B cell (primary cell): Measurements from ENCODE around the gene ZNF565. TPM values are rescaled to one million over a fixed set of nuclear protein-coding genes. Genes with fewer than 3 reads are reported as not detected.

Experiments
- ATAC-seq: fragments of 200-7000 bp; cut with Tn5 transposase; one replicate; pipeline ENCODE4 v1.10.0; 2021; ENCODE audit warnings: low read depth, mild to moderate bottlenecking, moderate number of reproducible peaks, moderate library complexity
- CTCF ChIA-PET: fragments of 350-600 bp; sonication (Branson Sonifier 250); formaldehyde crosslinking; loops from one replicate; lab custom pipeline; 2021; ENCODE audit warnings: antibody characterized with exemption, inconsistent platforms; lab: Charles Lee
- POLR2A ChIA-PET: fragments of 350-600 bp; sonication (Branson Sonifier 250); formaldehyde crosslinking; loops from one replicate; lab custom pipeline; 2021; ENCODE audit warnings: antibody characterized with exemption; lab: Charles Lee
- DNase-seq: peaks from one replicate; pipeline ENCODE4 v3.0.0; 2013
- H2AFZ ChIP-seq: 2 replicates; pipeline ENCODE4 v1.6.1; 2012; ENCODE audit warnings: mild to moderate bottlenecking, low read depth, low read length; ENCODE audit not compliant: insufficient read depth, poor library complexity, severe bottlenecking
- H3K27ac ChIP-seq, 2 donors: 1 replicate in 1 of 2; 2 replicates in 1 of 2; pipeline ENCODE4 v1.5.1; 2012 to 2013; ENCODE audit warnings: low read length in 2 of 2, mild to moderate bottlenecking in 2 of 2, moderate library complexity in 1 of 2
- H3K27me3 ChIP-seq, 4 experiments: fragments of 200-600 bp in 1 of 4; sonication (generic) in 1 of 4; replicated peaks in 1 of 4; 1 replicate in 2 of 4; 2 replicates in 2 of 4; pipeline versions ENCODE4 v1.6.1 to v1.7.0; 2013 to 2016; ENCODE audit warnings: low read length in 3 of 4, mild to moderate bottlenecking in 2 of 4, mixed read lengths in 1 of 4, moderate library complexity in 1 of 4; ENCODE audit not compliant: insufficient read depth in 4 of 4, control insufficient read depth in 3 of 4; ENCODE audit errors: control extremely low read depth in 1 of 4
- H3K36me3 ChIP-seq, 2 experiments: replicated peaks in 1 of 2; 1 replicate in 1 of 2; 2 replicates in 1 of 2; pipeline versions ENCODE4 v1.6.1 to v1.7.1; 2013; ENCODE audit warnings: low read length in 1 of 2; ENCODE audit not compliant: insufficient read depth in 2 of 2, control insufficient read depth in 1 of 2; ENCODE audit errors: control extremely low read depth in 1 of 2, extremely low read depth in 1 of 2
- H3K4me1 ChIP-seq, 2 donors: fragments of 200-600 bp in 1 of 2; sonication (generic) in 1 of 2; 1 replicate in 1 of 2; 2 replicates in 1 of 2; pipeline versions ENCODE4 v1.5.1 to v1.6.1; 2013 to 2017; ENCODE audit warnings: low read length in 2 of 2; ENCODE audit not compliant: control insufficient read depth in 2 of 2, insufficient read depth in 2 of 2
- H3K4me2 ChIP-seq: replicated peaks from 2 replicates; pipeline ENCODE3; 2012; ENCODE audit warnings: mild to moderate bottlenecking, low read depth, low read length; ENCODE audit not compliant: poor library complexity, severe bottlenecking
- H3K4me3 ChIP-seq, 5 experiments: fragments of 200-600 bp in 1 of 5; sonication (generic) in 1 of 5; 1 replicate in 3 of 5; 2 replicates in 2 of 5; pipeline versions ENCODE4 v1.5.1 to v1.7.0; 2011 to 2016; ENCODE audit warnings: low read length in 4 of 5, mild to moderate bottlenecking in 4 of 5, low read depth in 2 of 5, control low read depth in 1 of 5, moderate library complexity in 1 of 5; ENCODE audit not compliant: insufficient read depth in 1 of 5; ENCODE audit errors: control extremely low read depth in 1 of 5, extremely low read depth in 1 of 5
- H3K79me2 ChIP-seq: fragments of 200-600 bp; sonication (generic); one replicate; pipeline ENCODE4 v1.6.0; 2016; ENCODE audit warnings: low read length; ENCODE audit not compliant: control insufficient read depth, insufficient read depth
- H3K9ac ChIP-seq: fragments of 200-600 bp; sonication (generic); 2 replicates; pipeline ENCODE4 v1.6.1; 2017; ENCODE audit warnings: mild to moderate bottlenecking, low read length, moderate library complexity
- H3K9me3 ChIP-seq, 3 donors: one replicate each; pipeline versions ENCODE4 v1.6.1 to v1.7.1; 2013; ENCODE audit warnings: low read length in 2 of 3; ENCODE audit not compliant: control insufficient read depth in 2 of 3, insufficient read depth in 1 of 3; ENCODE audit errors: control extremely low read depth in 1 of 3
- H4K20me1 ChIP-seq: 2 replicates; pipeline ENCODE4 v1.6.0; 2012; ENCODE audit warnings: mild to moderate bottlenecking, low read length; ENCODE audit not compliant: insufficient read depth, control insufficient read depth, poor library complexity, severe bottlenecking
- H3K27ac Mint-ChIP-seq: one replicate; pipeline ENCODE4 v1.8.0; 2021; ENCODE audit warnings: mixed read lengths
- H3K27me3 Mint-ChIP-seq: one replicate; pipeline ENCODE4 v1.8.0; 2021; ENCODE audit warnings: mixed read lengths
- H3K4me1 Mint-ChIP-seq: one replicate; pipeline ENCODE4 v1.8.0; 2021; ENCODE audit warnings: mixed read lengths
- H3K4me3 Mint-ChIP-seq: one replicate; pipeline ENCODE4 v1.8.0; 2021; ENCODE audit warnings: mixed read lengths
- H3K9me3 Mint-ChIP-seq: one replicate; pipeline ENCODE4 v1.8.0; 2022; ENCODE audit warnings: mixed read lengths; ENCODE audit not compliant: insufficient read depth
- EZH2 ChIP-seq: IDR thresholded peaks from 2 replicates; pipeline ENCODE4 v1.6.1; 2012; ENCODE audit warnings: borderline replicate concordance, low read depth, mild to moderate bottlenecking, moderate library complexity, low read length; ENCODE audit not compliant: insufficient read depth, poor library complexity, severe bottlenecking
- WGBS: methylation state at CpG from one replicate; pipeline ENCODE4 v1.1.5; 2013; ENCODE audit warnings: missing lambda C conversion rate; ENCODE audit not compliant: insufficient coverage; 5-methylcytosine and 5-hydroxymethylcytosine counted together
- intact Hi-C: fragments of 100-400 bp; cut with micrococcal nuclease; formaldehyde crosslinking; loops from one replicate; pipeline ENCODE4 v1.10.0; 2022
- polyA plus RNA-seq: library from polyadenylated mRNA; depleted of rRNA; stranded (reverse); fragments of >200 nt; gene quantifications from 2 replicates; pipeline ENCODE4 v1.2.3, GENCODE V29; 2012
- total RNA-seq, 2 donors: library from RNA; stranded (reverse); fragments of 120-200 nt in 1 of 2; gene quantifications; 1 replicate in 1 of 2; 2 replicates in 1 of 2; pipeline versions ENCODE4 v1.2.3 to v1.2.4, GENCODE V29; 2013 to 2022
- TF ChIP-seq, protein P1 (sequence below): fragments of 200-600 bp; IDR thresholded peaks from one replicate; pipeline ENCODE4 v1.8.0; 2022; ENCODE audit warnings: antibody characterized with exemption, mild to moderate bottlenecking

The ZNF565 gene
- total and polyA plus RNA-seq, 2 donors (not counting 1 experiment from before 2014, with no cell fraction given), result 2.9 to 5.2 TPM

DNA sequence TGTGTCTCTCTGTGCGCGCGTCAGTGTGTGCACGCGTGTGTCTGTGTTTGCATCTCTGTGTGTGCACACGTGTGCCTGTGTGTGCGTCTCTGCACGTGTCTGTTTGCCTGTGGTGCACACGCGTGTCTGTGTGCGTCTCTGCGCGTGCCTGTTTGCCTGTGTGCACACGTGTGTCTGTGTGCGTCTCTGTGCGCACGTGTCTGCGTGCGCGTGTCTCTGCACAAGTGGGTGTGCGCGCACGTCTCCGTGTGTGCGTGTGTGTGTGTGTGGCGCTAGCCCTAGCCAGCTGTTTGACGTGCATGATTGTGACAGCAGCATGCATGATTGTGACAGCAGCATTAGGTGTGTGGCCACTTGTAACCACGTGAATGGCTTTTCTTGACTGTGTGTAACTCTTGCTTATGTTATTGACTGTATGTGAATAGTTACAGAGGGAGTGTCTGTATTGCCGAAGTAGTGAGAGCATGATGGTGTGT lies 31.6 kb upstream of the ZNF565 start:
- H4K20me1 ChIP-seq, result no peaks in the 10 kb centered on the region
- H3K27me3 Mint-ChIP-seq, result peaks cover 4% of the 10 kb centered on the region
- H3K9me3 ChIP-seq, result peaks cover 1 to 48% (median 12%) of the 10 kb centered on the region in 3 donors
- ChIA-PET POLR2A (no interaction called here), CTCF (no interaction called here)
- H3K9me3 Mint-ChIP-seq, result peaks cover 12% of the 10 kb centered on the region
- H3K9ac ChIP-seq, result no peak overlapping the region
- ATAC-seq, result no peak
- intact Hi-C loops, result no loop called here
- peak overlapping the region; percentile 44 for H3K4me2 ChIP-seq
- no peak for DNase-seq
- TF ChIP-seq, protein P1, sequence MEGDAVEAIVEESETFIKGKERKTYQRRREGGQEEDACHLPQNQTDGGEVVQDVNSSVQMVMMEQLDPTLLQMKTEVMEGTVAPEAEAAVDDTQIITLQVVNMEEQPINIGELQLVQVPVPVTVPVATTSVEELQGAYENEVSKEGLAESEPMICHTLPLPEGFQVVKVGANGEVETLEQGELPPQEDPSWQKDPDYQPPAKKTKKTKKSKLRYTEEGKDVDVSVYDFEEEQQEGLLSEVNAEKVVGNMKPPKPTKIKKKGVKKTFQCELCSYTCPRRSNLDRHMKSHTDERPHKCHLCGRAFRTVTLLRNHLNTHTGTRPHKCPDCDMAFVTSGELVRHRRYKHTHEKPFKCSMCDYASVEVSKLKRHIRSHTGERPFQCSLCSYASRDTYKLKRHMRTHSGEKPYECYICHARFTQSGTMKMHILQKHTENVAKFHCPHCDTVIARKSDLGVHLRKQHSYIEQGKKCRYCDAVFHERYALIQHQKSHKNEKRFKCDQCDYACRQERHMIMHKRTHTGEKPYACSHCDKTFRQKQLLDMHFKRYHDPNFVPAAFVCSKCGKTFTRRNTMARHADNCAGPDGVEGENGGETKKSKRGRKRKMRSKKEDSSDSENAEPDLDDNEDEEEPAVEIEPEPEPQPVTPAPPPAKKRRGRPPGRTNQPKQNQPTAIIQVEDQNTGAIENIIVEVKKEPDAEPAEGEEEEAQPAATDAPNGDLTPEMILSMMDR, result no peak
- TF ChIP-seq EZH2, result no peak
- no peak overlapping the region for H3K27ac Mint-ChIP-seq
- no peak overlapping the region for H2AFZ ChIP-seq
- no peak overlapping the region for H3K27ac ChIP-seq
- H3K79me2 ChIP-seq, result no peaks in the 10 kb centered on the region
- H3K27me3 ChIP-seq, result peaks cover 0 to 4% (median 2%) of the 10 kb centered on the region in 4 experiments
- no peaks in the 10 kb centered on the region for H3K36me3 ChIP-seq
- peak overlapping the region; percentile 48 for H3K4me3 Mint-ChIP-seq
- peaks cover 4% of the 10 kb centered on the region for H3K4me1 Mint-ChIP-seq
- no peak overlapping the region for H3K4me3 ChIP-seq
- 61% methylated on average over 27 of the region's 29 CpGs for WGBS
- H3K4me1 ChIP-seq, result peaks cover 0 to 6% of the 10 kb centered on the region in 2 donors

DNA sequence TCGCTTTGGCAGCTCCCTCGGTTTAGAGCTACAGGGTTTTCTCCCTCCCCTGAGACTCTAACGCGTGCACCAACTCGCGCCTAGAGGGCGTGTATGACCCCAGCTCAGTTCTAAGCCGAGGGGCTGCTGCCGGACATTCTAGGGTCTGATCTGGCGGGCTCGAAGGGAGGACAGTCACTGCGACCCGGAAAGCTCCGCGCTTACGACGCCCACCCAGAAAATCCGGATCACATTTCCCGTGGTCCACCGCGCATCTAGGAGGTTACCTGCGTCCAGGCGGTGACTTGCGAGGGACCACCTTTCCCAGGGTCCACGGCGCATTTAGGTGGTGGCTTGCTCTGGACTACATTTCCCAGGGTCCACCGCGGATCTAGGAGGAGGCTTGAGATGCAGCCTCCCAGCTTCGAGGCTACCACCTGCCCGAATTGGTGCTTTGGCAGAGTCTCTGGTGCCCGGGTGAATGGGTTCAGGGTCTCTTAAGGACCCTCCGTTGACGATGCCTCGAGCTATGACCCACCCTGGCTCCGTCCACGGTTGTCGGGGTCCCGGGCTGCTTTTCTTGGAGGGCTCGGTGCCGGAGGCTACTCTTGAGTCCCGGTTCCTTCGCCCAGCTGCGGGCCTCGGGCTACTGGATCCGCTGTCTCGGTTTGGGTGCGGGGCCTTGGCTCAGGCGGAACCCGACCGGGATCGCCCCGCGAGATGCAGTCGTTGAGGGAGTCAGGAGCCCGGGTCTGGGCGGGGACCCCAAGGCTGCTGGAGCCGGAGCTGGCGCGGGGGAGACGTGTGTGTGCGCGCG lies 30.9 kb upstream of the ZNF565 start:
- POLR2A ChIA-PET, result no interaction called here

More for the DNA sequence above, 30.9 kb upstream of the ZNF565 start:
- no peak overlapping the region for H3K4me3 Mint-ChIP-seq
- peaks cover 12% of the 10 kb centered on the region for H3K9me3 Mint-ChIP-seq
- no peak for ATAC-seq
- H2AFZ ChIP-seq, result no peak overlapping the region
- peak overlapping the region; percentile 44 for H3K4me2 ChIP-seq
- peaks cover 0 to 6% of the 10 kb centered on the region in 2 donors for H3K4me1 ChIP-seq
- no peaks in the 10 kb centered on the region for H3K79me2 ChIP-seq
- no peaks in the 10 kb centered on the region for H4K20me1 ChIP-seq
- H3K4me1 Mint-ChIP-seq, result peaks cover 4% of the 10 kb centered on the region
- H3K9me3 ChIP-seq, result peaks cover 1 to 55% (median 12%) of the 10 kb centered on the region in 3 donors
- WGBS, result 22% methylated on average over 63 of the region's 63 CpGs
- H3K4me3 ChIP-seq, result peak overlapping the region in 2 of 5 experiments; percentile 23 to 33
- H3K27ac Mint-ChIP-seq, result no peak overlapping the region
- H3K27me3 Mint-ChIP-seq, result peaks cover 4% of the 10 kb centered on the region
- H3K27ac ChIP-seq, result no peak overlapping the region
- peaks cover 0 to 4% (median 2%) of the 10 kb centered on the region in 4 experiments for H3K27me3 ChIP-seq
- no peak overlapping the region for H3K9ac ChIP-seq
- intact Hi-C loops, result no loop called here
- DNase-seq, result no peak
- H3K36me3 ChIP-seq, result no peaks in the 10 kb centered on the region
- TF ChIP-seq EZH2, result no peak
- TF ChIP-seq, protein P1, result no peak
- CTCF ChIA-PET, result no interaction called here
